ENCODE results near the gene PMF1. TPM values are rescaled to one million over a fixed set of nuclear protein-coding genes. Genes with fewer than 3 reads are reported as not detected.

PMF1 gene
- total and polyA plus RNA-seq, 2 of the 13 experiments (the other 11 are each of a cell fraction or from before 2014, with no cell fraction given), result 72.5 to 89.0 TPM

- Histone ChIP-seq H3K4me1 (ENCODE audit: insufficient read depth, low read length) (no peaks in the 10 kb centered on the region; the same call in 1 of the 2 replicates), H3K9me3 (ENCODE audit: low read length) (no peaks in the 10 kb centered on the region), H3K4me2 (ENCODE audit: low read depth, low read length) (no peak overlapping the region), H3K27me3 (ENCODE audit: control insufficient read depth in 1 of 2, insufficient read depth in 2 of 2, low read length in 2 of 2) (no peaks in the 10 kb centered on the region), H3K4me3 (replicated peaks in 1 of 3; ENCODE audit: insufficient read depth in 1 of 3, low read depth in 2 of 3, low read length in 3 of 3) (no peak overlapping the region), H3K9ac (ENCODE audit: insufficient read depth, low read depth, low read length) (no peak overlapping the region), H2AFZ (ENCODE audit: low read length) (no peak overlapping the region), H3K36me3 (replicated peaks in 1 of 2; ENCODE audit: control insufficient read depth in 1 of 2, insufficient read depth in 2 of 2, low read length in 2 of 2) (peaks cover 37 to 80% of the 10 kb centered on the region in 2 experiments), H3K27ac (ENCODE audit: extremely low read length, insufficient read depth, low read length) (no peak overlapping the region), H3K79me2 (ENCODE audit: insufficient read depth, low read length) (no peaks in the 10 kb centered on the region), H4K20me1 (ENCODE audit: insufficient read depth, low read length) (no peaks in the 10 kb centered on the region)
- whole genome bisulfite sequencing (ENCODE audit: low lambda C conversion rate), result 89% methylated on average over 3 of the region's 3 CpGs
- in situ Hi-C loops (cut with HindIII; ENCODE audit: extremely low pct_ligation_motif_present, low pct_unique_long_range_greater_than_20kb) (no loop called here), intact Hi-C loops (cut with micrococcal nuclease; ENCODE audit: unreplicated experiment) (no loop called here)
- BruUV-seq (replicated peaks), result no TSS peak
- ATAC-seq (no peak), FAIRE-seq (no peak), DNase-seq (ENCODE audit: low spot score) (no peak)
- ChIA-PET POLR2A (no interaction called here), CTCF (ENCODE audit: low intra/inter-chr PET ratio, low total read pairs) (no interaction called here)
- TF ChIP-seq ZFP62 (CRISPR knock-in tag; IDR thresholded peaks at IDR 0.05) (no peak), ZNF549 (CRISPR knock-in tag; IDR thresholded peaks at IDR 0.05) (no peak), ZNF713 (CRISPR knock-in tag; IDR thresholded peaks at IDR 0.05) (no peak), ZNF382 (CRISPR knock-in tag; IDR thresholded peaks at IDR 0.05; ENCODE audit: borderline replicate concordance) (no peak), MIXL1 (CRISPR knock-in tag; IDR thresholded peaks at IDR 0.05) (no peak), ADNP (CRISPR knock-in tag; IDR thresholded peaks at IDR 0.05) (no peak), KDM1A (CRISPR knock-in tag; IDR thresholded peaks at IDR 0.05) (no peak), ZNF75D (CRISPR knock-in tag; IDR thresholded peaks at IDR 0.05; ENCODE audit: borderline replicate concordance) (no peak), SNAI1 (CRISPR knock-in tag; IDR thresholded peaks at IDR 0.05; ENCODE audit: borderline replicate concordance) (no peak), ZNF205 (CRISPR knock-in tag; IDR thresholded peaks at IDR 0.05) (no peak), MIER2 (CRISPR knock-in tag; IDR thresholded peaks at IDR 0.05) (no peak), ATF1 (CRISPR knock-in tag; IDR thresholded peaks at IDR 0.05) (no peak), ZNF609 (CRISPR knock-in tag; IDR thresholded peaks at IDR 0.05; ENCODE audit: borderline replicate concordance) (no peak), ZNF446 (CRISPR knock-in tag; IDR thresholded peaks at IDR 0.05) (no peak)
Observed at GRCh38 chr1:156253634-156254033, 40.8 kb downstream of the PMF1 start.

Data from HepG2 (cell line).